HUES64 (cell line): ENCODE measurements around the gene MCTP2.

ENCODE experiments used
- H3K27ac ChIP-seq: 2 replicates; pipeline ENCODE4 v1.7.0; 2013; ENCODE audit warnings: low read depth, low read length, inconsistent platforms
- H3K27me3 ChIP-seq: 2 replicates; pipeline ENCODE4 v1.6.1; 2013; ENCODE audit warnings: mild to moderate bottlenecking, low read length; ENCODE audit not compliant: insufficient read depth
- H3K36me3 ChIP-seq: 2 replicates; pipeline ENCODE4 v1.6.1; 2013; ENCODE audit warnings: mild to moderate bottlenecking, low read length; ENCODE audit not compliant: insufficient read depth
- H3K4me1 ChIP-seq: 2 replicates; pipeline ENCODE4 v1.6.1; 2013; ENCODE audit warnings: mild to moderate bottlenecking, low read length, moderate library complexity; ENCODE audit not compliant: insufficient read depth
- H3K4me3 ChIP-seq: 2 replicates; pipeline ENCODE4 v1.5.1; 2013; ENCODE audit warnings: mild to moderate bottlenecking, low read length, moderate library complexity
- H3K9ac ChIP-seq: 2 replicates; pipeline ENCODE4 v1.6.1; 2013; ENCODE audit warnings: mild to moderate bottlenecking, low read depth, low read length
- H3K9me3 ChIP-seq: 2 replicates; pipeline ENCODE4 v1.6.1; 2013; ENCODE audit warnings: low read depth, low read length; ENCODE audit not compliant: insufficient read depth
- WGBS: fragments of 150-250, 120-280 bp; methylation state at CpG from one replicate; pipeline ENCODE4 v1.1.7; 2013; ENCODE audit warnings: missing lambda C conversion rate; 5-methylcytosine and 5-hydroxymethylcytosine counted together

MCTP2 gene

DNA sequence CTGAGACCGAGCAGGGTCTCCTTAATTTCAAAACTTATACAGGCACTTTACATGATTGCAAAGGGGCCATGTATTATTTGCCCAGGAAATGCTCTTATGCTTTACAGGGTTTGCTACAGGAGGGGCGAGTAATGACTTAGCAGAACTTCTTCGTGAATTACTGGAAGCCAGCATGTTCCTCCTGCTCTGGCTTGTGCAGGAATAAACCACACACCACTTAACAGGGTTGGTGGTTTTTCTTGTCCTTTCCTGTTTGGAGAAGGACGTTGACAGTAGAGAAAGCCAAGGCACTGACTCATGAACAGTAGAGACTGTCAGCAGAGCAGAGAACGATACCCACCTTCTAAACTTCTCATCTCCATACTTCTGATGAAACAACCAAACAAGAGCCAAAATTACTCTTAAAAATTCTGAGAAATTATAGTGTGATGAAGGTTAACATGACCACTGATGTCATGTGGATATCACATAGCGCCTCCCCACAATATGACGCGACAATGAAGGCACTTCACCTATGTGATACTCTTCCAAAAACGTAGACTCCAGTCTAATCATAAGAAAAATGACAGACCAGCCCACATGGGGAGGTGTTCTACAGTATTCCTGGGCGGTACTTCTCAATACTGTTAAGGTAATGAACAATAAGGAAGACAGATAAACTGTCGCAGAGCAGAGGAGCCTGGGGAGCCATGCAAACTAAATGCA is 24.7 kb upstream of the MCTP2 start:
- H3K9me3 ChIP-seq: no peaks in the 10 kb centered on the region
- H3K9ac ChIP-seq: no peak overlapping the region
- no peak overlapping the region for H3K27ac ChIP-seq
- WGBS: 95% methylated on average over 11 of the region's 11 CpGs
- no peak overlapping the region for H3K4me3 ChIP-seq
- H3K4me1 ChIP-seq: no peaks in the 10 kb centered on the region
- H3K27me3 ChIP-seq: no peaks in the 10 kb centered on the region
- H3K36me3 ChIP-seq: no peaks in the 10 kb centered on the region

DNA sequence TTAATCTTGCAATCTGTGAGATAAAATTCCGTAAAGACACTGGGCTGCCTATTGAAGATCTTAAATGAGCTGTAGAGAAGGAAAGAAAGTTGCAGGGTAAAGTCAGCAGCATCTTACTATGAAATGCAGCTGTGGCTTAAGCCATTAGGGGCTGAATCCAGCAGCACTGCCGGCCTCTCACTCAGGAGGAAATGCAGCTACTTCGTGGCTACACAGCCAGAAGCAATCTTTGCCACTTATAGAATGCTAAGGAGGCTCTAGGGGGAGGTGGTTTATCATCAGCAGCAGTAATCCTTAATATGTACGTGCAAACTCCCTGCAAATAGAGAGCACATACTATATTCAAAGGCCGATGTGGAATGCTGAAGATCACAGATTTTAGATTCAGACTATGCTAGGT is 19.1 kb upstream of the MCTP2 start:
- no peaks in the 10 kb centered on the region for H3K36me3 ChIP-seq
- H3K9ac ChIP-seq: no peak overlapping the region
- H3K27ac ChIP-seq: no peak overlapping the region
- H3K4me3 ChIP-seq: no peak overlapping the region
- H3K9me3 ChIP-seq: no peaks in the 10 kb centered on the region
- H3K4me1 ChIP-seq: no peaks in the 10 kb centered on the region
- H3K27me3 ChIP-seq: no peaks in the 10 kb centered on the region
- 86% methylated on average over 5 of the region's 5 CpGs for WGBS

GRCh38 chr15:94225616-94226015 is 5.7 kb upstream of the MCTP2 start:
- H3K4me1 ChIP-seq: no peaks in the 10 kb centered on the region
- H3K9ac ChIP-seq: no peak overlapping the region
- WGBS: 80% methylated on average over 2 of the region's 2 CpGs

GRCh38 chr15:94228611-94229010 is 2.8 kb upstream of the MCTP2 start:
- H3K4me3 ChIP-seq: no peak overlapping the region
- H3K27me3 ChIP-seq: peaks cover 46% of the 10 kb centered on the region
- 0 out of 2 replicates have a peak, but pooled peaks cover 10% of the 10 kb centered on the region for H3K4me1 ChIP-seq
- no peaks in the 10 kb centered on the region for H3K9me3 ChIP-seq
- WGBS: 95% methylated on average over 2 of the region's 2 CpGs
- no peak overlapping the region for H3K27ac ChIP-seq
- no peak overlapping the region for H3K9ac ChIP-seq
- no peaks in the 10 kb centered on the region for H3K36me3 ChIP-seq

More at GRCh38 chr15:94225616-94226015, 5.7 kb upstream of the MCTP2 start:
- H3K27me3 ChIP-seq: peaks cover 16% of the 10 kb centered on the region
- H3K4me3 ChIP-seq: no peak overlapping the region
- no peaks in the 10 kb centered on the region for H3K36me3 ChIP-seq
- H3K9me3 ChIP-seq: no peaks in the 10 kb centered on the region
- no peak overlapping the region for H3K27ac ChIP-seq

GRCh38 chr15:94229591-94230369 is 1.6 kb upstream of the MCTP2 start:
- WGBS: 89% methylated on average over 7 of the region's 10 CpGs

GRCh38 chr15:94230431-94230882 is 904 bp upstream of the MCTP2 start:
- Histone ChIP-seq H3K36me3 (no peaks in the 10 kb centered on the region), H3K4me1 (0 out of 2 replicates have a peak, but pooled peaks cover 10% of the 10 kb centered on the region), H3K27me3 (peaks cover 47% of the 10 kb centered on the region), H3K4me3 (peak overlapping the region; percentile 60), H3K9me3 (no peaks in the 10 kb centered on the region), H3K9ac (peak overlapping the region; percentile 16), H3K27ac (no peak overlapping the region)
- WGBS: 42% methylated on average over 11 of the region's 11 CpGs

More at GRCh38 chr15:94229591-94230369, 1.6 kb upstream of the MCTP2 start:
- Histone ChIP-seq H3K4me1 (0 out of 2 replicates have a peak, but pooled peaks cover 10% of the 10 kb centered on the region), H3K36me3 (no peaks in the 10 kb centered on the region), H3K9ac (no peak overlapping the region), H3K4me3 (no peak overlapping the region), H3K27me3 (peaks cover 47% of the 10 kb centered on the region), H3K27ac (no peak overlapping the region), H3K9me3 (no peaks in the 10 kb centered on the region)

- WGBS: 4% methylated on average over 25 of the region's 25 CpGs
- 0 out of 2 replicates have a peak, but pooled peaks cover 10% of the 10 kb centered on the region for H3K4me1 ChIP-seq
- peak overlapping the region; percentile 60 for H3K4me3 ChIP-seq
- H3K27ac ChIP-seq: peak overlapping the region; percentile 38; the same call in 1 of the 2 replicates
- peak overlapping the region; percentile 16; the same call in 1 of the 2 replicates for H3K9ac ChIP-seq
- H3K36me3 ChIP-seq: no peaks in the 10 kb centered on the region
- H3K27me3 ChIP-seq: peaks cover 47% of the 10 kb centered on the region
- no peaks in the 10 kb centered on the region for H3K9me3 ChIP-seq
These were observed 535 bp downstream of the MCTP2 start for GRCh38 chr15:94231723-94232468.

- H3K4me1 ChIP-seq: 0 out of 2 replicates have a peak, but pooled peaks cover 10% of the 10 kb centered on the region
These were observed 2.1 kb downstream of the MCTP2 start for GRCh38 chr15:94233441-94233840.

DNA sequence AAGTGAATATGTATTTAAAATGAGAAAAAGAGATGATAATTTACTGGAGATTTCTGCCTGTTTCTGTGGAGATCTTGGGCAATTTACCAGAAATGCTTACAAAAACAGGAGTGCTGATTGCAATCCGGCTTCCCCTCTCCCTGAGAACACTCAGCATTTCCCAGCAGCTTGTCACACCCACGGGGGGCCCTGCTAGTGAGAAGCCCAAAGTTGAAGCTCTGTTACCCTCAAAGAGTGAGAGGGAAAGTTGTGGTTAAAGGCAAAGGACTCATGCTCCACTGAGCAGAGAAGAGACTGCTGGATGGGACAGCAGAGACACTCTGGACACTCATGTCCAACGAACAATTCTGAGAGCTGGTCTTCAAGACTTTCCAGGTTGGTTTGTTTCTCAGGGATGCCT is 2.9 kb downstream of the MCTP2 start:
- Histone ChIP-seq H3K4me3 (no peak overlapping the region), H3K9ac (no peak overlapping the region), H3K36me3 (no peaks in the 10 kb centered on the region), H3K27ac (no peak overlapping the region), H3K9me3 (no peaks in the 10 kb centered on the region), H3K27me3 (peaks cover 44% of the 10 kb centered on the region), H3K4me1 (0 out of 2 replicates have a peak, but pooled peaks cover 10% of the 10 kb centered on the region)
- WGBS: 63% methylated on average over 3 of the region's 3 CpGs

More at GRCh38 chr15:94233441-94233840, 2.1 kb downstream of the MCTP2 start:
- Histone ChIP-seq H3K27ac (no peak overlapping the region), H3K27me3 (peaks cover 47% of the 10 kb centered on the region), H3K9ac (no peak overlapping the region), H3K9me3 (no peaks in the 10 kb centered on the region), H3K36me3 (no peaks in the 10 kb centered on the region), H3K4me3 (no peak overlapping the region)
- WGBS: 100% methylated on average over 1 of the region's 3 CpGs

- 0 out of 2 replicates have a peak, but pooled peaks cover 10% of the 10 kb centered on the region for H3K4me1 ChIP-seq
- H3K4me3 ChIP-seq: no peak overlapping the region
- H3K9ac ChIP-seq: no peak overlapping the region
- 97% methylated on average over 14 of the region's 14 CpGs for WGBS
- H3K36me3 ChIP-seq: no peaks in the 10 kb centered on the region
- no peak overlapping the region for H3K27ac ChIP-seq
- H3K9me3 ChIP-seq: no peaks in the 10 kb centered on the region
- H3K27me3 ChIP-seq: peaks cover 37% of the 10 kb centered on the region
These were observed 3.7 kb downstream of the MCTP2 start for GRCh38 chr15:94235041-94235440.
